Memory B cell (primary cell): ENCODE data around the gene TM7SF2.

Experiments used
- ATAC-seq: fragments of 150-1000 bp; cut with Tn5 transposase; 2 replicates; pipeline ENCODE4 v1.10.0; 2021; ENCODE audit warnings: low read depth, mild to moderate bottlenecking, moderate library complexity
- DNase-seq, 2 donors: peaks; one replicate each; pipeline ENCODE4 v3.0.0; 2022; ENCODE audit warnings: low spot score in 2 of 2
- H3K27ac Mint-ChIP-seq: one replicate; pipeline ENCODE4 v1.8.0; 2022; ENCODE audit warnings: mild to moderate bottlenecking, moderate library complexity, mixed read lengths
- H3K27me3 Mint-ChIP-seq: one replicate; pipeline ENCODE4 v1.8.0; 2022; ENCODE audit warnings: mixed read lengths
- H3K36me3 Mint-ChIP-seq: one replicate; pipeline ENCODE4 v1.8.0; 2022; ENCODE audit warnings: mild to moderate bottlenecking, mixed read lengths
- H3K4me1 Mint-ChIP-seq: one replicate; pipeline ENCODE4 v1.8.0; 2022; ENCODE audit warnings: mixed read lengths
- H3K4me3 Mint-ChIP-seq: one replicate; pipeline ENCODE4 v1.8.0; 2022; ENCODE audit warnings: mild to moderate bottlenecking, moderate library complexity, mixed read lengths
- H3K9me3 Mint-ChIP-seq: one replicate; pipeline ENCODE4 v1.8.0; 2022; ENCODE audit warnings: mixed read lengths

Gene TM7SF2

GRCh38 chr11:65102142-65103095, 9.3 kb upstream of the TM7SF2 start:
- no peak for ATAC-seq
- Mint-ChIP-seq H3K4me1 (peaks cover 10% of the 10 kb centered on the region), H3K27me3 (no peaks in the 10 kb centered on the region), H3K9me3 (no peaks in the 10 kb centered on the region), H3K4me3 (no peak overlapping the region), H3K36me3 (peaks cover 10% of the 10 kb centered on the region), H3K27ac (no peak overlapping the region)
- DNase-seq: no peak

- H3K36me3 Mint-ChIP-seq: peaks cover 8% of the 10 kb centered on the region
These were observed 8.2 kb upstream of the TM7SF2 start for GRCh38 chr11:65103476-65103875.

GRCh38 chr11:65104628-65105027, 7.0 kb upstream of the TM7SF2 start:
- no peak for DNase-seq
- H3K36me3 Mint-ChIP-seq: peaks cover 5% of the 10 kb centered on the region
- H3K27me3 Mint-ChIP-seq: no peaks in the 10 kb centered on the region
- no peaks in the 10 kb centered on the region for H3K9me3 Mint-ChIP-seq
- H3K27ac Mint-ChIP-seq: no peak overlapping the region
- H3K4me1 Mint-ChIP-seq: peaks cover 5% of the 10 kb centered on the region
- no peak for ATAC-seq
- H3K4me3 Mint-ChIP-seq: no peak overlapping the region

More at GRCh38 chr11:65103476-65103875, 8.2 kb upstream of the TM7SF2 start:
- no peak for ATAC-seq
- no peak overlapping the region for H3K27ac Mint-ChIP-seq
- no peak overlapping the region for H3K4me3 Mint-ChIP-seq
- H3K9me3 Mint-ChIP-seq: no peaks in the 10 kb centered on the region
- peaks cover 8% of the 10 kb centered on the region for H3K4me1 Mint-ChIP-seq
- no peaks in the 10 kb centered on the region for H3K27me3 Mint-ChIP-seq
- DNase-seq: no peak

GRCh38 chr11:65107078-65107477, 4.6 kb upstream of the TM7SF2 start:
- DNase-seq: no peak

GRCh38 chr11:65107751-65108468, 3.8 kb upstream of the TM7SF2 start:
- no peak overlapping the region for H3K27ac Mint-ChIP-seq
- H3K9me3 Mint-ChIP-seq: no peaks in the 10 kb centered on the region
- H3K27me3 Mint-ChIP-seq: no peaks in the 10 kb centered on the region
- ATAC-seq (no peak), DNase-seq (no peak)
- H3K4me1 Mint-ChIP-seq: peaks cover 17% of the 10 kb centered on the region
- H3K36me3 Mint-ChIP-seq: peaks cover 5% of the 10 kb centered on the region
- no peak overlapping the region for H3K4me3 Mint-ChIP-seq

More at GRCh38 chr11:65107078-65107477, 4.6 kb upstream of the TM7SF2 start:
- ATAC-seq: no peak
- Mint-ChIP-seq H3K36me3 (peaks cover 5% of the 10 kb centered on the region), H3K9me3 (no peaks in the 10 kb centered on the region), H3K27ac (no peak overlapping the region), H3K27me3 (no peaks in the 10 kb centered on the region), H3K4me3 (no peak overlapping the region), H3K4me1 (peaks cover 17% of the 10 kb centered on the region)

GRCh38 chr11:65108469-65109123, 3.1 kb upstream of the TM7SF2 start:
- Mint-ChIP-seq H3K36me3 (peaks cover 5% of the 10 kb centered on the region), H3K27me3 (no peaks in the 10 kb centered on the region), H3K27ac (no peak overlapping the region), H3K9me3 (no peaks in the 10 kb centered on the region), H3K4me3 (no peak overlapping the region), H3K4me1 (peaks cover 22% of the 10 kb centered on the region)
- ATAC-seq (no peak), DNase-seq (no peak)

- no peaks in the 10 kb centered on the region for H3K27me3 Mint-ChIP-seq
- peaks cover 3% of the 10 kb centered on the region for H3K36me3 Mint-ChIP-seq
- no peaks in the 10 kb centered on the region for H3K9me3 Mint-ChIP-seq
- DNase-seq (no peak), ATAC-seq (no peak)
- H3K4me1 Mint-ChIP-seq: peaks cover 22% of the 10 kb centered on the region
- H3K27ac Mint-ChIP-seq: peak overlapping the region; percentile 55
- H3K4me3 Mint-ChIP-seq: no peak overlapping the region
These were observed 2.2 kb upstream of the TM7SF2 start for GRCh38 chr11:65109231-65110198.

GRCh38 chr11:65110354-65110861, 1.3 kb upstream of the TM7SF2 start:
- DNase-seq: peak; percentile 100
- H3K4me3 Mint-ChIP-seq: no peak overlapping the region
- peak; percentile 49 for ATAC-seq

GRCh38 chr11:65111159-65111743, 421 bp upstream of the TM7SF2 start:
- no peak for DNase-seq
- H3K4me1 Mint-ChIP-seq: peaks cover 23% of the 10 kb centered on the region
- H3K9me3 Mint-ChIP-seq: no peaks in the 10 kb centered on the region
- H3K27ac Mint-ChIP-seq: peak overlapping the region; percentile 92
- H3K27me3 Mint-ChIP-seq: no peaks in the 10 kb centered on the region
- H3K36me3 Mint-ChIP-seq: no peaks in the 10 kb centered on the region
- peak overlapping the region; percentile 92 for H3K4me3 Mint-ChIP-seq
- no peak for ATAC-seq

More at GRCh38 chr11:65110354-65110861, 1.3 kb upstream of the TM7SF2 start:
- H3K36me3 Mint-ChIP-seq: peaks cover 3% of the 10 kb centered on the region
- H3K27me3 Mint-ChIP-seq: no peaks in the 10 kb centered on the region
- H3K4me1 Mint-ChIP-seq: peaks cover 22% of the 10 kb centered on the region
- no peaks in the 10 kb centered on the region for H3K9me3 Mint-ChIP-seq
- H3K27ac Mint-ChIP-seq: peak overlapping the region; percentile 55

GRCh38 chr11:65112546-65113360, 1.1 kb downstream of the TM7SF2 start:
- Mint-ChIP-seq H3K27ac (peak overlapping the region; percentile 92), H3K27me3 (no peaks in the 10 kb centered on the region), H3K36me3 (peaks cover under 1% of the 10 kb centered on the region), H3K4me3 (peak overlapping the region; percentile 92), H3K9me3 (no peaks in the 10 kb centered on the region), H3K4me1 (peaks cover 23% of the 10 kb centered on the region)
- ATAC-seq: peak; percentile 51
- peak; percentile 76 to 82 for DNase-seq

GRCh38 chr11:65113361-65113756, 1.7 kb downstream of the TM7SF2 start:
- DNase-seq (no peak), ATAC-seq (no peak)
- Mint-ChIP-seq H3K27me3 (no peaks in the 10 kb centered on the region), H3K4me3 (peak overlapping the region; percentile 92), H3K9me3 (no peaks in the 10 kb centered on the region), H3K27ac (peak overlapping the region; percentile 92), H3K36me3 (peaks cover 3% of the 10 kb centered on the region), H3K4me1 (peaks cover 26% of the 10 kb centered on the region)

- H3K27ac Mint-ChIP-seq: no peak overlapping the region
- peak overlapping the region; percentile 5 for H3K4me3 Mint-ChIP-seq
- peaks cover 26% of the 10 kb centered on the region for H3K4me1 Mint-ChIP-seq
- no peak for ATAC-seq
- peaks cover 8% of the 10 kb centered on the region for H3K36me3 Mint-ChIP-seq
- no peaks in the 10 kb centered on the region for H3K9me3 Mint-ChIP-seq
- DNase-seq: no peak
- H3K27me3 Mint-ChIP-seq: no peaks in the 10 kb centered on the region
These were observed 2.2 kb downstream of the TM7SF2 start for GRCh38 chr11:65113839-65114238.
